Measurements from ENCODE around the gene PDE11A. TPM values are rescaled to one million over a fixed set of nuclear protein-coding genes. Genes with fewer than 3 reads are reported as not detected.

The PDE11A gene
- total RNA-seq, 1 experiment from 2014 or later = 0.61 TPM

DNA sequence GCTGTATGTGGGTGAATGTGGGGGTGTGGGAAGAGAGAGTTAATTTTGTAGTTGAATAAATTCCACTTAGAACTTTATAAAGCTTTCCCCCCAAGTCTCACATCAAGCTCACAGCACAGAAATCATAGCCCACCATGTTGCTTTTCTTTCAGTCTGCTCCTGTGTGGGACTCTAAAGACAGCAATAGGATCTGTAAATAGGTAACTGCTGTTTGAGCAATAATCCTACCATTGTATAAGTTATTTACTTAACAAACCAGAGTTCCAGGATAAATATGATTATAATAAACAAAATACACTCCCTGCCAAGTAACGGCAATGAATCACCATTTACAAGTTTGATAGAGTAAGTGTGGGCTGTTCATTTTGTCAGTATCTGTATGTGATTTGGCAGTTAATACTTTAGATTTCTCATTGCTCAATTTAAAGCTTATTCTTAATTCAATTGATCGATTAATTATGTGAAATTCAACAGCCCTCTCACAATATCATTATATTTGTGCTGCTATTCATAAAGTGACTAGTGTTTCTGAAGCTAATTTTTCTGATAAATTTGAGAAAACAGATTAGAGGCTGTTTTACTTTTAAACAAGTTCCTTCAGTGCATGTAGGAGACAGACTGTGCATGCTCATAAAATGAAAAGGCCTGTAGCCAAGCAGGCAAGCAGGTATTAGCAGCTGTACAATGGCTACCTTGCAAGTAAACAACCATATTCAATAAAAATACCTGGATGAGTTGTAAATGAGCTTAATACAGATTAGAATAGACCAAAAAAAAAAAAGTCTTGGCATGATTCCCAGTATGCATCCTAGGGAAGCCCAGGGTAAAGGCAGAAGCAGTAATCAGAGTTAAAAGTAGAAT, 142.7 kb downstream of the PDE11A start:
- H3K4me3 ChIP-seq (replicated peaks in 1 of 2; ENCODE audit: low read depth in 1 of 2, low read length in 2 of 2) = no peak overlapping the region
- no peaks in the 10 kb centered on the region for H3K27me3 ChIP-seq (ENCODE audit: insufficient read depth, low read length)
- H3K9me2 ChIP-seq (ENCODE audit: insufficient read depth) = no peaks in the 10 kb centered on the region
- no peaks in the 10 kb centered on the region for H4K20me1 ChIP-seq (ENCODE audit: insufficient read depth)
- H3K9me3 ChIP-seq (ENCODE audit: control insufficient read depth in 1 of 2, insufficient read depth in 1 of 2, low read depth in 1 of 2, low read length in 2 of 2) = no peaks in the 10 kb centered on the region
- BruUV-seq (replicated peaks) = no TSS peak
- no peaks in the 10 kb centered on the region for H3K36me3 ChIP-seq (ENCODE audit: control insufficient read depth in 1 of 2, insufficient read depth in 2 of 2, low read length in 2 of 2)
- ChIA-PET RAD21 (ENCODE audit: low non-redundant PET in 1 of 2, low total read pairs in 2 of 2, uncharacterized antibody in 2 of 2, unreplicated experiment in 2 of 2) (no interaction called here), CTCF (no interaction called here), POLR2A (no interaction called here)
- no peak overlapping the region for H3K27ac ChIP-seq (ENCODE audit: low read depth, low read length)
- no peak for ATAC-seq
- no peak overlapping the region for H3K9ac ChIP-seq (ENCODE audit: low read length)
- H3K4me2 ChIP-seq (ENCODE audit: low read length) = no peak overlapping the region
- no peak for DNase-seq (ENCODE audit: low read depth, low spot score)
- H2AFZ ChIP-seq (ENCODE audit: low read depth, low read length, poor library complexity, severe bottlenecking) = no peak overlapping the region
- no peak for TF ChIP-seq RAD21 (IDR thresholded peaks at IDR 0.05; ENCODE audit: low read depth)
- no peak for TF ChIP-seq POLR2A (IDR thresholded peaks at IDR 0.05; ENCODE audit: borderline replicate concordance, extremely low read depth, insufficient read depth, insufficient read length)
- TF ChIP-seq YY1 (IDR thresholded peaks at IDR 0.05; ENCODE audit: extremely low read depth, insufficient replicate concordance, low read depth, low read length) = no peak
- TF ChIP-seq EZH2 (IDR thresholded peaks at IDR 0.05) = no peak
- no peak for TF ChIP-seq EZH2phosphoT487 (IDR thresholded peaks at IDR 0.05; ENCODE audit: borderline replicate concordance)
- TF ChIP-seq, protein P1, sequence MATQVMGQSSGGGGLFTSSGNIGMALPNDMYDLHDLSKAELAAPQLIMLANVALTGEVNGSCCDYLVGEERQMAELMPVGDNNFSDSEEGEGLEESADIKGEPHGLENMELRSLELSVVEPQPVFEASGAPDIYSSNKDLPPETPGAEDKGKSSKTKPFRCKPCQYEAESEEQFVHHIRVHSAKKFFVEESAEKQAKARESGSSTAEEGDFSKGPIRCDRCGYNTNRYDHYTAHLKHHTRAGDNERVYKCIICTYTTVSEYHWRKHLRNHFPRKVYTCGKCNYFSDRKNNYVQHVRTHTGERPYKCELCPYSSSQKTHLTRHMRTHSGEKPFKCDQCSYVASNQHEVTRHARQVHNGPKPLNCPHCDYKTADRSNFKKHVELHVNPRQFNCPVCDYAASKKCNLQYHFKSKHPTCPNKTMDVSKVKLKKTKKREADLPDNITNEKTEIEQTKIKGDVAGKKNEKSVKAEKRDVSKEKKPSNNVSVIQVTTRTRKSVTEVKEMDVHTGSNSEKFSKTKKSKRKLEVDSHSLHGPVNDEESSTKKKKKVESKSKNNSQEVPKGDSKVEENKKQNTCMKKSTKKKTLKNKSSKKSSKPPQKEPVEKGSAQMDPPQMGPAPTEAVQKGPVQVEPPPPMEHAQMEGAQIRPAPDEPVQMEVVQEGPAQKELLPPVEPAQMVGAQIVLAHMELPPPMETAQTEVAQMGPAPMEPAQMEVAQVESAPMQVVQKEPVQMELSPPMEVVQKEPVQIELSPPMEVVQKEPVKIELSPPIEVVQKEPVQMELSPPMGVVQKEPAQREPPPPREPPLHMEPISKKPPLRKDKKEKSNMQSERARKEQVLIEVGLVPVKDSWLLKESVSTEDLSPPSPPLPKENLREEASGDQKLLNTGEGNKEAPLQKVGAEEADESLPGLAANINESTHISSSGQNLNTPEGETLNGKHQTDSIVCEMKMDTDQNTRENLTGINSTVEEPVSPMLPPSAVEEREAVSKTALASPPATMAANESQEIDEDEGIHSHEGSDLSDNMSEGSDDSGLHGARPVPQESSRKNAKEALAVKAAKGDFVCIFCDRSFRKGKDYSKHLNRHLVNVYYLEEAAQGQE (IDR thresholded peaks at IDR 0.05; ENCODE audit: low read depth) = no peak
- no peak for TF ChIP-seq CEBPB (IDR thresholded peaks at IDR 0.05; ENCODE audit: low read depth)
- TF ChIP-seq JUND (IDR thresholded peaks at IDR 0.05) = no peak
- no peak for TF ChIP-seq SRF (IDR thresholded peaks at IDR 0.05; ENCODE audit: low read depth)
- no peak for TF ChIP-seq TCF7L2 (IDR thresholded peaks at IDR 0.05; ENCODE audit: borderline replicate concordance, extremely low read depth, insufficient read depth, insufficient read length)
- no peak for TF ChIP-seq ZNF274 (IDR thresholded peaks at IDR 0.05; ENCODE audit: low read depth, low read length)
- TF ChIP-seq, protein P2, sequence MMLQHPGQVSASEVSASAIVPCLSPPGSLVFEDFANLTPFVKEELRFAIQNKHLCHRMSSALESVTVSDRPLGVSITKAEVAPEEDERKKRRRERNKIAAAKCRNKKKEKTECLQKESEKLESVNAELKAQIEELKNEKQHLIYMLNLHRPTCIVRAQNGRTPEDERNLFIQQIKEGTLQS (IDR thresholded peaks at IDR 0.05) = no peak
- no peak for TF ChIP-seq POLR2AphosphoS5 (IDR thresholded peaks at IDR 0.05; ENCODE audit: low read depth, low read length)
- no peak for TF ChIP-seq SIN3A (IDR thresholded peaks at IDR 0.05; ENCODE audit: low read depth)
- TF ChIP-seq ZFX (IDR thresholded peaks at IDR 0.05) = no peak
- no peaks in the 10 kb centered on the region for H3K79me2 ChIP-seq (ENCODE audit: insufficient read depth, low read length)
- no peaks in the 10 kb centered on the region for H3K4me1 ChIP-seq (ENCODE audit: control insufficient read depth in 1 of 2, insufficient read depth in 2 of 2, low read length in 2 of 2)
- intact Hi-C loops (cut with micrococcal nuclease) = no loop called here
